Measurements from ENCODE around the gene ART5. TPM values are rescaled to one million over a fixed set of nuclear protein-coding genes. Genes with fewer than 3 reads are reported as not detected.
"Not testable (repeated sequence)": the region's sequence is repeated elsewhere in the genome, so short reads cannot be mapped to it uniquely, and the experiment has no call there.

Gene ART5
- total RNA-seq, 4 donors from 2014 or later: 0.64 TPM; not detected in 3

- in situ Hi-C loops (cut with MboI; ENCODE audit: low pct_ligation_motif_present in 1 of 4, low pct_unique_long_range_greater_than_20kb in 1 of 4, low sequenced_read_pairs in 3 of 4); H3K27me3 ChIP-seq; H3K9me3 ChIP-seq; H3K36me3 ChIP-seq; intact Hi-C loops (cut with DNase I; ENCODE audit: low total_unique reads); H3K4me1 ChIP-seq; H3K27ac ChIP-seq; H3K4me3 ChIP-seq; DNase-seq: not testable (repeated sequence)
- 96 to 100% methylated on average over 2 to 24 of the region's 24 CpGs for WGBS, 2 donors (ENCODE audit: low coverage in 1 of 2)
Observed at GRCh38 chr11:3591326-3591725, 50.5 kb downstream of the ART5 start.

- H3K36me3 ChIP-seq; intact Hi-C loops (cut with DNase I; ENCODE audit: low total_unique reads); H3K27ac ChIP-seq; in situ Hi-C loops (cut with MboI; ENCODE audit: low pct_ligation_motif_present in 1 of 4, low pct_unique_long_range_greater_than_20kb in 1 of 4, low sequenced_read_pairs in 3 of 4); H3K9me3 ChIP-seq; H3K27me3 ChIP-seq; H3K4me3 ChIP-seq; H3K4me1 ChIP-seq; DNase-seq: not testable (repeated sequence)
- WGBS, 2 donors (ENCODE audit: low coverage in 1 of 2): 53% methylated on average over 2 of the region's 2 CpGs; no CpG with 5 or more reads in 1 of the 2 donors
Observed at GRCh38 chr11:3590193-3590592, 51.6 kb downstream of the ART5 start.

- H3K27ac ChIP-seq; in situ Hi-C loops (cut with MboI; ENCODE audit: low pct_ligation_motif_present in 1 of 4, low pct_unique_long_range_greater_than_20kb in 1 of 4, low sequenced_read_pairs in 3 of 4); H3K27me3 ChIP-seq; H3K4me3 ChIP-seq; H3K4me1 ChIP-seq; H3K9me3 ChIP-seq; DNase-seq; H3K36me3 ChIP-seq: not testable (repeated sequence)
- WGBS, 2 donors (ENCODE audit: low coverage in 1 of 2): 74% methylated on average over 7 of the region's 11 CpGs; no CpG with 5 or more reads in 1 of the 2 donors
- intact Hi-C loops (cut with DNase I; ENCODE audit: low total_unique reads): loop anchor here (10.0 kb wide), 1 partner anchor 134 kb away; no protein-coding TSS in a partner anchor
Observed at GRCh38 chr11:3588776-3589175, 53.0 kb downstream of the ART5 start.

Small RNAs within 50 kb of the gene (small RNA-seq; reads per million reads assigned to genes)
- gene RF00019: 0 reads per million in 4 donors

Other genes starting within 250 kb of the ART5 start
- gene ART1, start 3.1 kb upstream of the ART5 start, total RNA-seq: 1 to 10 TPM in 2 of 4 donors, not detected in 2; 3.3 to 3.7 TPM
- gene CHRNA10, start 29.4 kb upstream of the ART5 start, total RNA-seq: 1 to 10 TPM in 3 of 4 donors, not detected in 1; 1.2 to 5.2 (median 1.3) TPM
- gene NUP98, start 155.6 kb upstream of the ART5 start, total RNA-seq: 100 to 1,000 TPM in 1 of 4 donors, 10 to 100 TPM in 3; 37.0 to 103 (median 72.4) TPM
- 10 to 100 TPM in 3 of 4 donors, 1 to 10 TPM in 1; 8.2 to 41.1 (median 37.9) TPM for gene PGAP2, start 166.6 kb upstream of the ART5 start, total RNA-seq
- 100 to 1,000 TPM in 1 of 4 donors, 10 to 100 TPM in 3; 21.7 to 146 (median 80.6) TPM for gene RHOG, start 199.0 kb upstream of the ART5 start, total RNA-seq
- 10 to 100 TPM; 41.2 to 79.3 (median 48.0) TPM for gene STIM1, start 213.7 kb upstream of the ART5 start, total RNA-seq